SW 1271 (cell line): ENCODE results near the gene SYT7.
A peak's percentile ranks its signal among the peaks of the same experiment; 100 is the strongest.
"Not testable (repeated sequence)": the region's sequence is repeated elsewhere in the genome, so short reads cannot be mapped to it uniquely, and the experiment has no call there.

Experiments
- DNase-seq, 2 experiments: peaks; one replicate each; lab custom pipeline; 2025; lab: John Stamatoyannopoulos, UW

SYT7 gene, protein sequence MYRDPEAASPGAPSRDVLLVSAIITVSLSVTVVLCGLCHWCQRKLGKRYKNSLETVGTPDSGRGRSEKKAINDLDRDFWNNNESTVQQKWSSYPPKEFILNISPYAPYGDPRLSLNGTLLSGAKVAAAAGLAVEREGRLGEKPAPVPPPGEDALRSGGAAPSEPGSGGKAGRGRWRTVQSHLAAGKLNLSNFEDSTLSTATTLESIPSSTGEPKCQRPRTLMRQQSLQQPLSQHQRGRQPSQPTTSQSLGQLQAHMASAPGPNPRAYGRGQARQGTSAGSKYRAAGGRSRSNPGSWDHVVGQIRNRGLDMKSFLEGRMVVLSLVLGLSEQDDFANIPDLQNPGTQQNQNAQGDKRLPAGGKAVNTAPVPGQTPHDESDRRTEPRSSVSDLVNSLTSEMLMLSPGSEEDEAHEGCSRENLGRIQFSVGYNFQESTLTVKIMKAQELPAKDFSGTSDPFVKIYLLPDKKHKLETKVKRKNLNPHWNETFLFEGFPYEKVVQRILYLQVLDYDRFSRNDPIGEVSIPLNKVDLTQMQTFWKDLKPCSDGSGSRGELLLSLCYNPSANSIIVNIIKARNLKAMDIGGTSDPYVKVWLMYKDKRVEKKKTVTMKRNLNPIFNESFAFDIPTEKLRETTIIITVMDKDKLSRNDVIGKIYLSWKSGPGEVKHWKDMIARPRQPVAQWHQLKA

DNA sequence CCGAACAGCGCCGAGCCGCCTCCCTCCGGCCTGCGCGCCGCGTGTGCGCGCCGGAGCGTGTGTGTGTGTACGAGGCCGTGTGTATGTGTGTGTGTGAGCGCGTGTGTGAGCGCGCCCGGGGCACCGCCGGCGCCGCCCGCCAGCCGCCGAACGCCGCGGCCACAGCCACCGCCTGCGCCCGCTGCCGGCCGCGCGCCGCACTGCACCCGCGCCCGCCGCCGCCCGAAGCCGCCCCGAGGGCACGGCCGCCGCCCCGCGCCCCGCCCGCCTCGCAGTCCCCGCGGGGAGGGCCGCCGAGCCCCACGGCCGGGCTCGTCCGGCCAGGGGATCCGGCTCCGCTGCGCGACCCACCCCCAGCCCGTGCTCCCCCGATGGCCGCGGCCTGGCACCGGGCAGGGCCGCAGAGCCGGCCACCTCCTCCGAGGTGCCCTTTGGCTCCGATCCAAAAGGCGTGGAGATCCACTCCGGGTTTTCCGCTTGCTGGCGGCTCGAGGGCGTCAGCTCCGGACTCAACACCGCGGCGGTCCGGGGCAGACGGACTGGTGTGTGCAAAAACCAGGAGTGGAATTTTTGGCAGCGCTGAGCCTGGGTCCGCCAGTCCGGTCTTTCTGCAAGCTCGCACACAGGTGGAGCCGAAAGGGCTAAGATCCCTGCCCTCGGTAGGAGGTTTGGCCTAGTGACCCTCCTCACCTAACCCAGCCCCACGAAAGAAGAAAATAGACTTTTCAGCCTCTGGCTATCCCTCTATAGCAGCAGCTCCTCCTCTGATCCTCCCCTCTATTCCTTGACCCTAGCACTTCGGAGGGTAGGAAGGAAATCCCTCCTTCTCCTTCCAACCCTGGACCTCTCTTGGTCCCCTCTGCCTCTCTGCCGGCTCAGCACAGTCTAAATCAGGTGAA lies at the start of gene SYT7:
Gene SYT7, minus strand, starts transcription at position 47 of the 899 bp plus-strand sequence. CDS start 256 bp downstream, outside the sequence.
- peak; percentile 75 to 85 for DNase-seq

DNA sequence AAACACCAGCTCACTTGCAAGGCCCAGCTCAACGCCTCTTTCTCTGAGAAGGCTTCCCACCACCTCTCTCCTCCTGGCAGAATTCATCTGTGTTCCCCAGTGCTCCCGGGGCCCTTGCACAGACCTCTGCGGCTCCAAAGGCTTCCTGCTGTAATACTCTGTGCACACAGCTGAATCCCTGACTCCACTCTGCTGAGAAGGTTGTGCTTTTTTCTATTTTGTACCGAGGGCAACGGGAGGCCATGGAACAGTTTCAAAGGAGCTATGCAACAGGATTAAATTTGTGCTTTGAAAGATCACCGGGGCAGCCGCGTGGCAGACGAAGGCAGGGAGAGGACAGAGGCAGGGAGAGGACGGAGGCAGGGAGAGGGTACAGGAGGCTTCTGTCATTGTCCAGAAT lies 49.2 kb upstream of the SYT7 start:
- DNase-seq, result no peak

DNA sequence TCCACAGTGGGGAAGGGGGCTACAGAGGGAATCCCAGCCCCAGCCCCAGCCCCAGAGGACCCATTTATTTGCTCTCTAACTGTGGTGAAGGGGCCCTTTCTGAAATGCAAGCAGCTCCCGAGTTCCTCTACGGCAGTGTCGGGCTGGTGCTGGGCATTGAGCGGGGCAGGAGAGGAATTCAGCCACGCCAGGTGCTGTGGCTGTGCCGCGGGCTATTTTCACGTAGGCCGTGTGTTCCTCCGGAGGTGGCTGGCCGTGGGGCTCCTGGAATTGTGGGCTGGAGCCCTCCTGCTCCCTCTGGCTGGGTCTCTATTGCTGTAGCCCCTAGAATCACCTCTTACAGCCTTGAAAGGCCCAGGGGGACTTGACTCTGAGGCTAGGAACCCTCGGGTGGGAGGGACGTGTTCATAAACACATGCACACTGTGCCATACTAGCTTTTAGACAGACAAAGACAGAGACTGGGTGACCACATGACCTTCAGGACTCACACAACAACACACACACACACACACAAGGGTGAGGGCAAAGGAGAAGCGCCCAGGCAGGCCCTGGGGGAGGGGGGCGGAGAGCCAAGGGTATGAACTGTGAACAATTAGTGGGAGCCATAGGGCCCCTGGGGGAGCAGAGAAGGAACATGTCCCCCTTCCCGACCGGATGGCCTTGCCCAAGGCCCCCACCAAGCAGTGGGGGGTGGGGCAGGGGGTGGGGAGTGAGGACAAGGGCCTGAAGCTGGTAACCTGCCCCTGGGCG lies 48.4 kb upstream of the SYT7 start:
- DNase-seq, result no peak

DNA sequence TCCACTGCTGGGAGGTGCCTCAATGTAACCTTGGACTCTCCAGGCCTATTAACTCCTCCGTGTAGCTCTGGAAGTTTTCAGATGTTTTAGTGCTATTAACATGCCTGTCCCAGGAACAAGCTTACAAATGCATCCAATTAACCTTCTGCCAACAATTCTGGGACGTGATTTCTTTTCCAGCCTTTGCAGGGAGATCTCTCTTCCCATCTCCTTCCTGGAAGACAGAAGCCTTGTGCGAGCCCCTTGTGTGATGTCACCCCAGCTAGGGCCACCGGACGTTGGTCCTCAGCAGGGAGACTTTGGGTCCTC lies 47.7 kb upstream of the SYT7 start:
- no peak for DNase-seq

DNA sequence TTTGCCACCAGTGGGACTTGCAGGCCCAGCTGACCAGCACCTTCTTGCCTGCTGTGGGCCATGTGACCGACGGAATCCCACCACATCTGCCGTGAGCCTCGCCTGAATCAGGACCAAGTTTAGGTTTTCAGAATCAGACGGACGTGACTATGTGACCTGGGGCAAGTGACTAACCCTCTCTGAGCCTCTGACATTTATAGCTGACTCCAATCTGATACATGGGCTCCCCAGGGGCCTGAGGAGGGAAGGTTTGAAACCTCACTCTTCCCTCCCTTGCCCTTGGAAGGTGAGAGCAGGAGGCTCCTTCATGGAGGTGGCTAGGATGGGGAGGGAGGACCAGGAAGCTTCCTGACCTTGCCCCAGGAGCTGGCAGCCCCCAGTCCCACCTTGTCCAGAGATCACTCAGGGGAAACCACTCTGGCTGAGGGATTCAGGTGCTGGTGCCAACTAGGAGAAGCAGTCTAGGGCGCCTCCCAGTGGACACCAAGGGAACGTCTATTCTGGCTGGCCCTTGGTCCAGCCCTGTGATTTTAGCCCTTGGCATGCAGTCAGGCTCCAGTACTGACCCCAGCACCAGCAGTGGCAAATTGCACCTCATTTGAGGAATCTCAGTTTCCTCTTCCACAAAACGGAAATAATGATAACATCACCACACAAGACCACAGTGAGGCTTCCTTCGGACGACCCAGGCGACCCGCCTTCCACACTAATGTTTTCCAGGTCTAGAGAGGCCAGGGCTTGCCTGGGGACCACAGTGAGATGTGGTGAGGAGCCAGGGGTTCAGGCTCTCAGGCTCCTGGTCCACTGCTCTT lies 47.2 kb upstream of the SYT7 start:
- DNase-seq, result peak in 1 of 2 experiments; percentile 25

DNA sequence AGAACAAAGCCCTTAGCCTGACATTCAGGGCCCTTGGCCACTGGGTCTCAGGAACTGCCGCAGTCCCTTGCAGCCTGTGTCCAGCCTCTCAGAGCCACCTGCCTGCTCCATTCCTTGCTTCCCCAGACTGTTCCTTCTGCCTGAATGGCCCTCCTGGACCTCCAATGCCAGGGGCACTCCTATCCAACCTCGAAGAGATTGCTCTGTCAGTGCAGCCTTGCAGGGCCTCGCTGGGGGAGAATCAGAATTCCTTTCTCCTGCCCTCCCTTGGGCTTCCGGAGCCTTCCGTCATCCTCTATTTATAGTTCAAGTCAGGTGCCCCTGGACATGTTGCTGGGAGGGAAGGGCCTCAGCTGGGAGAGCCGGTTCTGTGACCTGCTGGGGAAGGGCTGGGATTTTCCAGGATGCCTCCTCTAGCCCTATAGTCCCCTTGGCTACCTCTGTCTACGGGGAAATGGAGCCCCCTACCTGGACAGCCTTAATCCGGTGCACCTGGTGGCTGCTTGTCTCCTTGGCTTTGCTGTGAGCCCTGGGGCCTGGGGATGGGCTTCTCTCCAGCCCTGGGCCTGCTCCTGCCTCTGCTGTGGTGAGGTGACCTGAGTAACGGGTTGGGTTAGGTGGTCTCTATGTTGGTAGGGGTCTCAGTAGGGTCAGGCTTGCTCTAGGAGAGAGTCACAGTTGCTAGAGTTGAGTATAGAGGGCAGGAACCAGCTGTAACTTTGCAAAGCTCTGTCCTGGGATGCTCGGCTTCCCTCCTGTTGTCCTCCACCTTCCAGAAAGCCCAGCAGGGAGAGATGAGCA lies 45.9 kb upstream of the SYT7 start:
- DNase-seq, result no peak

DNA sequence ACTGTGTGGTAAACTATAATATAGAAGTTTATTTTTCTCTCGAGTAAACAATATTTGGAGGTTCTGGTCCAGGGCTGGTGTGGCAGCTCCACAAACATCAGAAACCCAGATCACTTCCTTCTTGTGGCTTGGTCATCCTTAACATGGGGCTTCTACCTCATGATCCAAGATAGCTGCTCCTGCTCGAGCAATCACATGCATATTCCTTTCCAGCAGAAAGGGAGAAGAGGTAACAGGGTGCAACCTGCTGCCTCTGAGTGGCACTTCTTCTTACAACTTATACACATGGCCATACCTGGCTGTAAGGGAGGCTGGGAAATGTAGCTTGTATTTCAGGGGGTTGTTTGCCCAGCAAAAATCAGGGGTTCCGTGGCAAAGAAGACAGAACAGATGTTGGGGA lies 44.6 kb upstream of the SYT7 start:
- no peak for DNase-seq

DNA sequence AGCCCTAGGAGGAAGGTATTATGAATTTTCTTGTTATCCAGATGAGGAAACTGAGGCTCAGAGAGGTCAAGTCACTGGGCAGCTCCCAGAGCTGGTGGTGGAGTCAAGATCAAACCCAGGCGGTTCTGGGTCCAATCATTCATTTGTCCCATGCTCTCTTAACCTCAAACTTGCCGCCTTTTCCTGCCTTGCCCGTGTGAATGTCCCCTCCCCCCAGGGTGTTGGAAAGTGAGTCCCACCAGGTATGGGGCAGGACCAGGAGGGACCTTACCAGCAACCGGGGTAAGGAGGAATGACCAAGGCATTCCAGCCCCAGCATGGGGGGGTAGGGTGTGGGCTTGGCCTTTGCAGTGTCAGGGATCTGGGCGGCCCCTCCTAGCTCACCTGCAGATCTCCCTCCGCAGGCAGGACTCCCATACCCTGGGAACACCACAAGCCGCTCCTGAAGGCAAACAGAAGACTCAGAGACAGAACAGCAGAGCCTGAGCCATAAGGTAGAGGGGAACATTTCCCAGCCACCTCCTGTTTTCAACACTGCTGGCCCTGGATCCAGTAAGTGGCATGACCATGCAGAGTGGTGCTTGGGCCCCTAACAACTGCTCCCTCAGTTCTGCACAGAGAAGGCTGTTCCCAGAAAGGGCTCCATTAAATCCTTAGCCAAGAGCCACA lies 41.2 kb upstream of the SYT7 start:
- no peak for DNase-seq

DNA sequence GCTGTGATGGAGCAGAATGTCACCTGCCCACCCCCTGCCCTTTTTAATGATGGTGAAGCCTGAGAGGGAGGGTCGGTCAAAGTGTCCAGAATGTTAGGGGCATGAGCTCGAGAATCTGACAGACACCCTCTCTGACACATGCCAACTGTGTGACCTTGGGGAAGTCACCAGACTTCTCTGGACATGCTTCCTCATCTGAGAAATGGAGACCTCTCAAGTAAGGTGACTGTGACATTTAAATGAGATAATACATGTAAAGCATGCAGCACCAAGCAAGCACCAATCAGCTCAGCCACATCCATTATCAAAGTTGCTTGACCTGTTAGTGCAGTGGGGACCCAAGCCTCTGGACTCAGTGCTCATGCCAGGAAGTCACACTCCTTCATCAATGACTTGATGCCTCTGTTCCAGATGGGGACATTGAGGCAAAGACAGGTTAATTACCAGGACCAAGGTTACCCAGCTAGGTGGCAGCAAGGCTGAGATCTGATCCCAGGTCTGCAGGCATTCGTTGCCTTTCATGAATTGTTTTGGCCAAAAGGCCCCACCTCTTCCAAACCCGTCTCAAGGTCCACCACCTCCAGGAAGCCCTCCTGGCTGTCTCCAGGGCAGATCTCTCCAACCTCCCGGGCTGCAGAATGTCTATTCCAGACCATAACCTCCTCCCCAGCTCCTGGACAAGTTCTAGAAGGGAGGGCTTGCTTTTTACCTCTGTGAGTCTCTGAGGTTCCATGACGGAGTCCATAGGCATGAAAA lies 38.8 kb upstream of the SYT7 start:
- DNase-seq, result no peak

DNA sequence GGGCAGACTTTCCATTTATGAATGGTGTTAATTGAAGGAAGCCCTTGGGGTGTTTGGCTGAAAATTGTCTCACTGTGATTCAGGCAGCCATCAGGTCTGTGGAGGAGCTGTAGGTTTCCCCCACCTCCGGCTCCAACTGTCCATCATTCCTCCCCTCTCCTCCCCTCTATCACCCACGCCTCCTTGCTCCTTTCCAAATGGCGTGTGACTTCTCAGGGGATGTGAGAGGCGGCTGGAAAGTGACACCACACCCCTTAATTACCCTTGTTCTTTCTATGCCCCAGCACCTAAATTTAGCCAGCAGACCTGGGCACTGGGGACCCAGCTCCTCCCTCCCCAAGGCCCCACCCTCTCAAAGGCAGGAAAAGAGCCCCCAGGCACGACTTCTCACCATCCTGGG lies 38.1 kb upstream of the SYT7 start:
- DNase-seq, result no peak

DNA sequence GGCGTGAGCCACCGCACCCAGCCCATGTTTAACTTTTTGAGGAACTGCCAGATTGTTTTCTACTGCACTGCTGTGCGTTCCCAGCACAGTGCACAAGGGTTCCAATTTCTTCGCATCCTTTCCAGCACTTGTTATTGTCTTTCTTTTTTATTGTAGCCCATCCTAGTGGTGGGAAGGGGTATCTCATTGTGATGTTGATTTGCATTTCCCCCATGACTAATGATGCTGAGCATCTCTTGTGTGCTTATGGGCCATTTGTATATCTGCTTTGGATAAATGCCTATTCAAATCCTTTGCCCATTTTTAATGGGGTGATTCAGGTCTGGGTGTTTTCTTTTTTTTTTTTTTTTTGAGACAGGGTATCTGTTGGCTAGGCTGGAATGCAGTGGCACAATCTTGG lies 36.6 kb upstream of the SYT7 start:
- no peak for DNase-seq

DNA sequence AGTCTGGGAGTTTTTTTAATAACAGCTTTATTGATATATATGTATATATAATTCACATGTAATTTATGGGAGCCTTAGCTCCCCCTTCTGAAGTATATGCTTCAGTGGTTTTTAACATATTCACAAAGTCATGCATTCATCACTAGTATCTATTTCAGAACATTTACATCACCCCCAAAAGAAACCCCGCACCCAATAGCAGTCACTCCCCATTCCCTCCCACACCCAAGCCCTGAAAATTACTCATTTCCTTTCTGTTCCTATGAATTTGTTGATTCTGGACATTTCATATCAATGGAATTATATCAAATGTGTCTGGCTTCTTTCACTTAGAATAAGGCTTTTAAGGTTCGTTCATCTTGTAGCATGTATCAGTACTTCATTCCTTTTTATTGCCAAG lies 35.6 kb upstream of the SYT7 start:
- no peak for DNase-seq

DNA sequence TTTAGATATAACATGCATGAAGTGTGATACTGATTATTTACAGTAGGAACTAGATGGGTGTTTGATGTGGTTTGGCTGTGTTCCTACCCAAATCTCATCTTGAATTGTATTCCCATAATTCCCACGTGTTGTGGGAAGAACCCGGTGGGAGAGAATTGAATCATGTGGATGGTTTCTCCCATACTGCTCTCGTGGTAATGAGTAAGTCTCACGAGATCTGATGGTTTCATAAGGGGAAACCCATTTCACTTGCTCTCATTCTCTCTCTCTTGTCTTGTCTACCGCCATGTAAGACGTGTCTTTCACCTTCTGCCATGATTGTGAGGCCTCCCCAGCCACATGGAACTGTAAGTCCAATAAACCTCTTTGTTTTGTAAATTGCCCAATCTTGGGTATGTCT lies 33.9 kb upstream of the SYT7 start:
- DNase-seq, result not testable (repeated sequence)

DNA sequence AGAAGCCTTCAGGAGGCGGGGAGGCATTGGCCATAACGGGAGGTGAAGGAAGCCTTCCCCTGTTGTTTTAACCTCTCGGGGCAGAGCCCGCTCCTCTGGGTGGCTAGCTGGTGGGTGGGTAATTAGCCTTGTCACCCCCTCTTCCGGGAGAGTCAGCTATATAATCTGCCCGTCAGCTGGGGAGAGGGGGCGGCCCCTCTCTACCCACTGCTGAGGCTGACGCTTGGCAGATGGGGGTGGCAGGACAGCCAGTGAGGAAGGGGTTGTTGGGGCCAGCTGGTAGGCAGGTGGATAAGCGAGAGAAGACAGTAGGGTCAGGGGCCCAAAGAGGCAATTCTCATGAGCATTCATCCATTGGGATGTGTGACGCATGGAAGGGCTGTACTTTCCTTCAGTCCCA lies 33.0 kb upstream of the SYT7 start:
- DNase-seq, result no peak

DNA sequence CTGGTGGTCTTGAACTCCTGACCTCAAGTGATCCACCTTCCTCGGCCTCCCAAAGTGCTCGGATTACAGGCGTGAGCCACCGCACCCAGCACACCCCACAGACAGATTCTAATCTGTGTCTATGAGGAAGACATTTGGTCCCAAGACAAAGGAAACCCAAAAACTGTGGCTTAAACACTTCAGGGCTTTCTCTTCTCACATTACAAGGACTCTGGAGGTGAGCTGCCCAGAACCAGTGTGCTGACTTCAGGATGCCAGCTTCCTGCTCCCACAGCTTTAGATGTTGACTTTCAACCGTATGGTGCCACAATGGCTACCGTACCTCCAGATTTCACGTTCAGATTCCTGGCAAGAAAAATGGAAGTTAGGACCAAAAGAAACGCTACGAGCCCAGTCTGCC lies 32.2 kb upstream of the SYT7 start:
- no peak for DNase-seq

DNA sequence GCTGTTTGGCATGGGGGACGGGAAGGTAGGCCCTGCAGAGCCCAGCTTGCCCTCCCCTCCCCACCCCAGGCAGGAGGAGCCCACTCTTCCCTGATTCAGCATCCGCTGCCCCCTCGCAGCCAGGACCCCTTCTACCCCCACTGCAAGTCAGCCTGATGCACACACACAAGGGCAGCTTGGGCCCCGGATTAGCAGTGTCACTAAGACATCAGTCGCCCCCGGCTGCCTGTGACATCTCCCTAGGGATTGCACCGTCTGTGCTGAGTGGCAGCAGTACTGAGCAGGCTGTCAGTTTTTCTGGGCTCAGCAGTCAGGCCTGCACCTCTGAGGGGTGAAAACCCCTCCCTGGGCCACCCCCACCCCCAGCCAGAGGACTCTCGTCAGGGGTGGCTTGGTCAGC lies 30.4 kb upstream of the SYT7 start:
- DNase-seq, result no peak

DNA sequence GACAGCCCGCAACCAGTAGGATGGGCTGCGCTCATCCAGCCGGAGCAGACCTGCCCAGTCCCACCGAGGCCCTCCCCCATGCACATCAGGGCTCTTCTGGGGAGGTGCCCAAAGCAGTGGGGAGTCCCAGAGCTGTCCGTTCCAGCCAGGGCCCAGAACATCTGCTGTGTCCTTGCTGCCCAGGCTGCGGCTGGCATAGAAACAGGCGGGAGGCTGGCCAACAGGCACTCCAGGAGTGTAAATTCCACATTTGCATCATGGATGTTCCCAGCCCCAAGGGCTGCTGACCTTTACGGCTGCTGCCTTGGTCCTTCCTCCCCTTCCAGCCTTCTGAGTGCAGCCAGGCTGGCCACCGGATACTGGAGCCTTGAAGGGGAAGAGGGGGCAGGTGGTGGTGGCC lies 30.0 kb upstream of the SYT7 start:
- no peak for DNase-seq

DNA sequence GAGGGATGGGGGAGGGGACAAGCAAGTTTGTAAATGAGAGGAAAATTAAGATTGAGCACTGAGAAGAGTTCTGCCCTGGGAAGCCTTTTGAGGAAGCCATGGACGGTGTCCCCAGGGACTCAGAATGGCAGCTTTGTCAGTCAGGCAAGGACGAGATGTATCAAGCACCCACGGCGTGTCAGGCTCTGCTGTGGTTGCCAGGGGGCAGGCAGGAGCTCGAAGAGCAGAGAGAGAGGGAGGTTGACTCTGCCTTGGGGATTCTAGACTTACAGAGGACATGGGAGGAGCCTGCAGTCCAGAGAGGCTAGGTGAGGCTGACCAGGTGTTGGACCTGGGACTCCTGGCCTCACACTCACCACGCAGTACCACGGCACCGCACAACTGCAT lies 29.1 kb upstream of the SYT7 start:
- DNase-seq, result no peak
